ENCODE data around the gene SLC12A9. TPM values are rescaled to one million over a fixed set of nuclear protein-coding genes. Genes with fewer than 3 reads are reported as not detected.

Gene SLC12A9
- total RNA-seq, 1 donor: 19.5 TPM

DNA sequence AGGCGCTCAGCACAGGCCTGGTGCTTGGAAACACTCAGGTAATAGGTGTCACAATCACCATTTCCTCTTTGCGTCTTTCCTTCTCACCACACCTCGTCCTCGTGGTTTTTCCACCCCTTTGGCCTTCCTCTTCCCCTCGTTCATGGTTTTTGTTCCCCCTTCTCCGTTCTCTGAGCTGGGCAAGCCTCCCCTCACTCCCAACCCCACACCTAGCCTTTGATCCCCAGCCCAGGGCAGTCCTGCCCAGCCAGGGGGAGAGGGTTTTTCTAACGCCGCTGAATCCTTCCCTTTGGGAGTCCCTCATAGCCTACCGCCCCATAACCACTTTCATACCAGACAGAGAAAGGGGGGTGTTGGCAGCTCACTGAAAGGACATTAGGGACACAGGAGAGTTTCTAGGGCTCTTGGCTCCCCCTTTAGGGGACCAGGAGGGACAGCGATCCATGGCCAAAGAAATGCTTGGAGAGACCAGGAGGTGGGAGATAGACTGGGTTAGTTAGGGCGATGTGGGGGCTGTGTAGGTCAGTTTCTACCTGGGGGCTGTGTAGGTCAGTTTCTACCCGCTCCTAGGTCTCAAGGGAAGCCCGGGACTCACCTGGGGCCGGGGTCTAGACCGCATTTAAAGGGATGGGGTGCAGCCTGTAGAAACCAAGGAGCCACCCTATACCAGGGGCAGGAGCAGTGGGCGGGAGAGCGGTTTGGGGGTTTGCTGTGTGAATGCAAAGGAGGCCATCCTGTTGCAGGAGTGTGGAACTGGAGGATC is 26.6 kb upstream of the SLC12A9 start:
- H3K27me3 ChIP-seq (ENCODE audit: insufficient read depth, low read length): no peaks in the 10 kb centered on the region
- H4K20me1 ChIP-seq (ENCODE audit: insufficient read depth, low read length): peaks cover 3% of the 10 kb centered on the region
- peaks cover 11% of the 10 kb centered on the region for H3K79me2 ChIP-seq (ENCODE audit: insufficient read depth, low read length)
- DNase-seq (ENCODE audit: insufficient read length, low spot score, missing footprints): peak; percentile 93
- H3K4me1 ChIP-seq (ENCODE audit: insufficient read depth, low read length): peaks cover 19% of the 10 kb centered on the region
- peak overlapping the region; percentile 67 for H2AFZ ChIP-seq (ENCODE audit: low read length)
- H3K9me3 ChIP-seq (ENCODE audit: low read depth, low read length): no peaks in the 10 kb centered on the region
- peak; percentile 31 for TF ChIP-seq CTCF (IDR thresholded peaks at IDR 0.05; ENCODE audit: extremely low read depth, low read depth, low read length)
- peak overlapping the region; percentile 77 for H3K4me3 ChIP-seq (ENCODE audit: insufficient read depth, low read length)
- H3K36me3 ChIP-seq (ENCODE audit: insufficient read depth, low read length): no peaks in the 10 kb centered on the region
- H3K4me2 ChIP-seq (ENCODE audit: insufficient read depth, low read length): peak overlapping the region; percentile 80
- H3K27ac ChIP-seq (ENCODE audit: low read depth, low read length): no peak overlapping the region

- Histone ChIP-seq H3K27me3 (ENCODE audit: insufficient read depth, low read length) (no peaks in the 10 kb centered on the region), H3K4me2 (ENCODE audit: insufficient read depth, low read length) (peak overlapping the region; percentile 80), H3K9me3 (ENCODE audit: low read depth, low read length) (no peaks in the 10 kb centered on the region), H3K79me2 (ENCODE audit: insufficient read depth, low read length) (peaks cover 11% of the 10 kb centered on the region), H3K27ac (ENCODE audit: low read depth, low read length) (no peak overlapping the region), H2AFZ (ENCODE audit: low read length) (peak overlapping the region; percentile 67), H3K4me1 (ENCODE audit: insufficient read depth, low read length) (peaks cover 19% of the 10 kb centered on the region), H3K4me3 (ENCODE audit: insufficient read depth, low read length) (peak overlapping the region; percentile 77), H3K36me3 (ENCODE audit: insufficient read depth, low read length) (no peaks in the 10 kb centered on the region), H4K20me1 (ENCODE audit: insufficient read depth, low read length) (peaks cover 3% of the 10 kb centered on the region)
- DNase-seq (ENCODE audit: insufficient read length, low spot score, missing footprints): peak; percentile 83
- TF ChIP-seq CTCF (IDR thresholded peaks at IDR 0.05; ENCODE audit: extremely low read depth, low read depth, low read length): no peak
Observed at GRCh38 chr7:100826514-100827329, 25.8 kb upstream of the SLC12A9 start.

- Histone ChIP-seq H2AFZ (ENCODE audit: low read length) (peak within 1 kb of the TSS; percentile 92), H3K4me1 (ENCODE audit: insufficient read depth, low read length) (peaks cover 19% of the 10 kb centered on the region), H4K20me1 (ENCODE audit: insufficient read depth, low read length) (peaks cover 3% of the 10 kb centered on the region), H3K79me2 (ENCODE audit: insufficient read depth, low read length) (peaks cover 11% of the 10 kb centered on the region), H3K27me3 (ENCODE audit: insufficient read depth, low read length) (no peaks in the 10 kb centered on the region), H3K4me3 (ENCODE audit: insufficient read depth, low read length) (peak within 1 kb of the TSS; percentile 77), H3K36me3 (ENCODE audit: insufficient read depth, low read length) (no peaks in the 10 kb centered on the region), H3K27ac (ENCODE audit: low read depth, low read length) (no peak within 1 kb of the TSS), H3K9me3 (ENCODE audit: low read depth, low read length) (no peaks in the 10 kb centered on the region), H3K4me2 (ENCODE audit: insufficient read depth, low read length) (peak within 1 kb of the TSS; percentile 80)
- DNase-seq (ENCODE audit: insufficient read length, low spot score, missing footprints): peak; percentile 94
- TF ChIP-seq CTCF (IDR thresholded peaks at IDR 0.05; ENCODE audit: extremely low read depth, low read depth, low read length): peak; percentile 32
Observed at GRCh38 chr7:100827330-100828226, 24.9 kb upstream of the SLC12A9 start, which contains the start of gene EPHB4. Gene EPHB4 (minus strand): TSS chr7:100827523. CDS start chr7:100827030, 493 bp downstream.

Data from osteoblast (primary cell).